Vagina (tissue), 2 donors: ENCODE results near the gene GMPPB. TPM values are rescaled to one million over a fixed set of nuclear protein-coding genes. Genes with fewer than 3 reads are reported as not detected.

ENCODE experiments used
- DNase-seq, 2 donors: peaks; one replicate each; pipeline ENCODE4 v3.0.0-alpha.2; 2017; ENCODE audit errors: extremely low spot score in 2 of 2
- H3K27ac ChIP-seq: fragments of 200-600 bp; sonication (generic); one replicate; pipeline ENCODE4 v1.5.1; 2019
- H3K27me3 ChIP-seq: fragments of 200-600 bp; sonication (generic); one replicate; pipeline ENCODE4 v1.5.1; 2019
- H3K36me3 ChIP-seq, 2 donors: fragments of 200-600 bp; sonication (generic); one replicate each; pipeline ENCODE4 v1.5.1; 2017 to 2019
- H3K4me1 ChIP-seq: fragments of 200-600 bp; sonication (generic); one replicate; pipeline ENCODE4 v1.5.1; 2019
- H3K4me3 ChIP-seq, 2 donors: fragments of 200-600 bp; sonication (generic); 1 replicate in 1 of 2; 2 replicates in 1 of 2; pipeline ENCODE4 v1.5.1; 2016 to 2019
- H3K9me3 ChIP-seq: fragments of 200-600 bp; sonication (generic); one replicate; pipeline ENCODE4 v1.5.1; 2019
- POLR2A ChIP-seq, 2 donors: fragments of 450-650 bp; IDR thresholded peaks; one replicate each; pipeline ENCODE4 v1.6.1; 2017; ENCODE audit warnings: antibody characterized with exemption in 2 of 2, mild to moderate bottlenecking in 2 of 2, moderate library complexity in 2 of 2
- POLR2AphosphoS5 ChIP-seq, 2 donors: sonication (generic); formaldehyde crosslinking; IDR thresholded peaks; one replicate each; pipeline ENCODE4 v1.9.0; 2017; ENCODE audit warnings: antibody characterized with exemption in 2 of 2, mild to moderate bottlenecking in 2 of 2, low read depth in 1 of 2; ENCODE audit not compliant: insufficient read depth in 1 of 2
- intact Hi-C: fragments of 100-400 bp; cut with DNase I; formaldehyde crosslinking; loops from one replicate; pipeline ENCODE4 v1.15.1; 2023
- total RNA-seq: library from RNA; depleted of rRNA; stranded (reverse); fragments of >200 nt; gene quantifications from one replicate; pipeline ENCODE4 v1.2.3, GENCODE V29; 2016
- TF ChIP-seq, protein P1 (sequence below), 3 experiments: fragments of 450-650 bp in 2 of 3; fragments of 200-600 bp in 1 of 3; sonication (generic) in 1 of 3; IDR thresholded peaks; one replicate each; pipeline ENCODE4 v1.5.1; 2017 to 2019; ENCODE audit warnings: antibody characterized with exemption in 3 of 3, mild to moderate bottlenecking in 2 of 3, moderate library complexity in 2 of 3

GMPPB gene
- total RNA-seq, 1 donor from 2014 or later: 19.9 TPM

DNA sequence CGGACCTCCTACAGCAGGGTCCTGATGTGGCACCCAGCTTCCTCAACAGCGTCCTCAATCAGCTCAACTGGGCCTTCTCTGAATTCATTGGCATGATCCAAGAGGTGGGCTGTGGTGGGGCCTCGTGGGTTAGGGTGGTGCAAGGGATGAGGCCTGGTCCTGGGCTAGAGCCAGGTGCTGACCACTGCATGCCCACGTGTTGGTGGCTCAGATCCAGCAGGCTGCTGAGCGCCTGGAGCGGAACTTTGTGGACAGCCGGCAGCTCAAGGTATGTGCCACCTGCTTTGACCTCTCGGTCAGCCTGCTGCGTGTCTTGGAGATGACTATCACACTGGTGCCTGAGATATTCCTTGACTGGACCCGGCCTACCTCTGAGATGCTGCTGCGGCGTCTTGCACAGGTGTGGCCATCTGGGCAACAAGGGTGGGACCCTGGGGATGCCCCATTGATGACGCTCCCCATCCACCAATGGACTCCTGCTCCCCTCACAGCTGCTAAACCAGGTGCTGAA, 8.1 kb downstream of the GMPPB start:
- TF ChIP-seq, protein P1, sequence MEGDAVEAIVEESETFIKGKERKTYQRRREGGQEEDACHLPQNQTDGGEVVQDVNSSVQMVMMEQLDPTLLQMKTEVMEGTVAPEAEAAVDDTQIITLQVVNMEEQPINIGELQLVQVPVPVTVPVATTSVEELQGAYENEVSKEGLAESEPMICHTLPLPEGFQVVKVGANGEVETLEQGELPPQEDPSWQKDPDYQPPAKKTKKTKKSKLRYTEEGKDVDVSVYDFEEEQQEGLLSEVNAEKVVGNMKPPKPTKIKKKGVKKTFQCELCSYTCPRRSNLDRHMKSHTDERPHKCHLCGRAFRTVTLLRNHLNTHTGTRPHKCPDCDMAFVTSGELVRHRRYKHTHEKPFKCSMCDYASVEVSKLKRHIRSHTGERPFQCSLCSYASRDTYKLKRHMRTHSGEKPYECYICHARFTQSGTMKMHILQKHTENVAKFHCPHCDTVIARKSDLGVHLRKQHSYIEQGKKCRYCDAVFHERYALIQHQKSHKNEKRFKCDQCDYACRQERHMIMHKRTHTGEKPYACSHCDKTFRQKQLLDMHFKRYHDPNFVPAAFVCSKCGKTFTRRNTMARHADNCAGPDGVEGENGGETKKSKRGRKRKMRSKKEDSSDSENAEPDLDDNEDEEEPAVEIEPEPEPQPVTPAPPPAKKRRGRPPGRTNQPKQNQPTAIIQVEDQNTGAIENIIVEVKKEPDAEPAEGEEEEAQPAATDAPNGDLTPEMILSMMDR (IDR thresholded peaks at IDR 0.05): no peak
- TF ChIP-seq POLR2A (IDR thresholded peaks at IDR 0.05): no peak
- Histone ChIP-seq H3K9me3 (no peaks in the 10 kb centered on the region), H3K36me3 (peaks cover 0 to 8% of the 10 kb centered on the region in 2 donors), H3K27me3 (no peaks in the 10 kb centered on the region), H3K27ac (no peak overlapping the region), H3K4me1 (peaks cover 20% of the 10 kb centered on the region), H3K4me3 (no peak overlapping the region)
- intact Hi-C loops: no loop called here
- DNase-seq: no peak

DNA sequence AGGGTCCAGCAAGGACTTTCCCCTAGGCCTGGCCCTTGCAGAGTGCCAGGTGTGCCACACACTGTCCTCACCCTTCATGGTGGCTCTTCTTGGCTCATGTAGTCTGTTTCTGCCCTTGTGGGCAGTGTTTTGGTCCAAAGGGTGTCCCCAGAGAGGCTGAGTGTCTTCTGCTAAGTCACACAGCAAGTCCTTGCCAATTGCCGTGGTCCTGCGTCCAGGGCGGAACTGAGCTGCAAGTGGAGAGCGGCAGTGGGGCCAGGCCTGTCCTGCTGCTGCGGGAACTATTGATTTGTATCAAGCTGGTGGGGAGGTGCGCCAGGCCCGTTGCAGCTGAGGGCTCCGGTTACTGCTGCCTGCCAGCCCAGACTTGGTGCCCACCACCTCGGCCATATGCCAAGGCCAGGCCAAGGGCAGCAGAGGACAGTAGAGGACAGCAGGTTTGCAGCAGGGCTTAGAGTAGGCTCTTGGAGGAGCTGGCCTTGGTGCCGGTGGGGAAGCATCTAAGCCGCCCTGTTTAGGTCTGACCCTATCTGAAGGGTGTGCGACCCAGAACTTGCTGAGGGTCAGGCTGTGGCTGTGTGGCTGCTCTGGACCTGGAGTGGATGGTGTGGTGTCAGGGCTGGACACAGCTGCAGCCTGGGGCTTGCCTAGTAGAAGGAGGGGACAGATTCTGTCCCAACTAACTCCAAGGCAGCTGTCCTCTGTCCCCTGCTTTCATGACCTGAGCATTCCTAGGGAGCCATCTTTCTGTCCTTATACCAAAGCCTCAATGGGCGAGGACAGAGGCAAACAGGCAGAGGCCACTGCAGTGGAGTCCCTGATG, 8.8 kb downstream of the GMPPB start:
- peaks cover 0 to 7% of the 10 kb centered on the region in 2 donors for H3K36me3 ChIP-seq
- no peak overlapping the region for H3K27ac ChIP-seq
- no peak for DNase-seq
- no peaks in the 10 kb centered on the region for H3K27me3 ChIP-seq
- no peaks in the 10 kb centered on the region for H3K9me3 ChIP-seq
- TF ChIP-seq, protein P1 (IDR thresholded peaks at IDR 0.05): no peak
- TF ChIP-seq POLR2AphosphoS5 (IDR thresholded peaks at IDR 0.05; ENCODE audit: insufficient read depth in 1 of 2, low read depth in 1 of 2) (no peak), POLR2A (IDR thresholded peaks at IDR 0.05) (no peak)
- H3K4me1 ChIP-seq: peaks cover 15% of the 10 kb centered on the region
- no peak overlapping the region for H3K4me3 ChIP-seq
- intact Hi-C loops: no loop called here

DNA sequence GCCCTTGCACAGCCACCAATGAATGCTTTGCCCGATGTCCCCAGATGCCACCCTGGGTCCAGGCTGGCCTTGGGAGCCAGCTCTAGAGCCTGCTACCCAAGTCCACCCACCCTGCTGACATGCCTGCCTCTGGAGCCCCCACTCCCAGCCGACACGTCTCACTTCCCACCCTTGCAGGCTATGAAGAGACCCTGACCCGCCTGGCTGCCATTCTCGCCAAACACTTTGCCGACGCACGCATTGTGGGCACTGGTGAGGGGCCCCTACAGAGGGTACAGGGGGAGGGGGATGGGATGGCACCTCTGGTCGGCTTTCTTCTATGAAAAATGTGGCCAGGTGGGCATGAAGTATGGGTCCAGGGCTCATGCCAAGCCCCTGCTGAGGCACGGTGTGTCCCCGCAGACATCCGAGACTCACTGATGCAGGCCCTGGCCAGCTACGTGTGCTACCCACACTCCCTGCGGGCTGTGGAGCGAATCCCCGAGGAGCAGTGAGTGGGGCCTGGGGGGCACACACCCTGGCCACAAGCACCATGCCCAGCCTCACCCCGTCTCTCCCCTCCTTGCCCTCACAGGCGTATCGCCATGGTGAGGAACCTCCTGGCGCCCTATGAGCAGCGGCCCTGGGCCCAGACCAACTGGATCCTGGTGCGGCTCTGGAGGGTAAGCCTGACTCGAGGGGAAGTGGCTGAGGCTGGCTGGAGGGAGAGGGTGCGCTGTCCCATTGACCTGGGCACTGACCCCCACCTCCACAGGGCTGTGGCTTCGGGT, 10.2 kb downstream of the GMPPB start:
- Histone ChIP-seq H3K4me1 (peaks cover 6% of the 10 kb centered on the region), H3K27me3 (no peaks in the 10 kb centered on the region), H3K36me3 (peaks cover 0 to 7% of the 10 kb centered on the region in 2 donors), H3K4me3 (no peak overlapping the region), H3K27ac (no peak overlapping the region), H3K9me3 (no peaks in the 10 kb centered on the region)
- intact Hi-C loops: no loop called here
- peak in 1 of 2 donors; percentile 14 for TF ChIP-seq POLR2AphosphoS5 (IDR thresholded peaks at IDR 0.05; ENCODE audit: insufficient read depth in 1 of 2, low read depth in 1 of 2)
- TF ChIP-seq POLR2A (IDR thresholded peaks at IDR 0.05): no peak
- no peak for DNase-seq

DNA sequence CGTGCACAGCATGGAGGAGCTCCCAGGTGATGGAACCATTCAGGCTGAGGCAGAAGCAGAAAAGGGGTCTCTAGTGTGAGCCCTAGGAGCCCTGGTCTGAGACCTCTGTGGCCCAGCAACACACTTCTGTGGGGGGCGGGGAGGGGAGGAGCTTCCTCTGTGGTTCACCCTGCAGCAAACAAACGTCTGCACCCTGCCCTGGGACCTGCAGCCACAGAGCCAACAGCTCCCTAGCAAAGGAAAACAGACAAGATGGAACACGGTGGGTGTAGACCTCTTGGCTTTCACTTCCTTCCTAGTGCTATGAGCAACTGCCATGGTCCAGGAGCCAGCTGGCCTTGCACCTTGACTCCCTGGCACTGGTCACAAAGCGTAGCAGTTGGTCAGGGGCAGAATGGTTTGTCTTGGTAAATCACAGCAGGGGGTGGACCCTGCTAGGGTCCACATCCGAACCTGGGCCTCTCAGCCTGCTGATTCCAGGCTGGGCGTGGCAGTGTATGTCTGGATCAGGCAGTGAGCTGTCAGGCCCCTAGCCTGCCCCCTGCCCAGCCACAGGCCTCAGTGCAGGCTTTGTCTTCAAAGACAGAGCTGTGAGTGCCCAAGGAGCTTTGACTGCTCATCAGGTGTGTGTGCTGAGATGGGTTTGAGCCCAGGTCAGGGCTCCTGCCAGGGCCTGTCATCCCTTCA, 11.0 kb downstream of the GMPPB start:
- no peaks in the 10 kb centered on the region for H3K27me3 ChIP-seq
- TF ChIP-seq, protein P1 (IDR thresholded peaks at IDR 0.05): no peak
- TF ChIP-seq POLR2A (IDR thresholded peaks at IDR 0.05) (no peak), POLR2AphosphoS5 (IDR thresholded peaks at IDR 0.05; ENCODE audit: insufficient read depth in 1 of 2, low read depth in 1 of 2) (no peak)
- no peak overlapping the region for H3K4me3 ChIP-seq
- H3K4me1 ChIP-seq: no peaks in the 10 kb centered on the region
- no peaks in the 10 kb centered on the region for H3K9me3 ChIP-seq
- intact Hi-C loops: no loop called here
- H3K36me3 ChIP-seq: peaks cover 0 to 7% of the 10 kb centered on the region in 2 donors
- DNase-seq: no peak
- H3K27ac ChIP-seq: no peak overlapping the region

DNA sequence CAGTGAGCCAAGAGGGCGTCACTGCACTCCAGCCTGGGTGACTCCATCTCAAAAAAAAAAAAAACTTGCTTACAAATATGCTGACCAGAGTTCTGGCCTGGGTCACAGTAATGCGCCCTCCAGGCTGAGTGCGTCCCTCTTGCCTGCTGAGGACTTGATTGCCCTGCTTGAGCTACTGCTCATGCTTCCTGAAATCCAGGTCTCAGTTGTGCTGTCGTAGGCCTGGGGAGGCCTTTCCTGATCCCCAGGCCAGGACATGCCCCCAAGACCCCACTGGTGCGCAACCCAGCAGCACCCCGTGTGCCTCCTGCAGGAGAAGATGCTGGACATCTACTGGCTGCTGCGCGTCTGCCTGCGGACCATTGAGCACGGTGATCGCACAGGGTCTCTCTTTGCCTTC, 11.6 kb downstream of the GMPPB start:
- Histone ChIP-seq H3K27ac (no peak overlapping the region), H3K4me3 (no peak overlapping the region), H3K27me3 (no peaks in the 10 kb centered on the region), H3K36me3 (peaks cover 0 to 7% of the 10 kb centered on the region in 2 donors), H3K9me3 (no peaks in the 10 kb centered on the region), H3K4me1 (no peaks in the 10 kb centered on the region)
- DNase-seq: no peak
- intact Hi-C loops: no loop called here
- TF ChIP-seq, protein P1 (IDR thresholded peaks at IDR 0.05): no peak
- TF ChIP-seq POLR2AphosphoS5 (IDR thresholded peaks at IDR 0.05; ENCODE audit: insufficient read depth in 1 of 2, low read depth in 1 of 2) (no peak), POLR2A (IDR thresholded peaks at IDR 0.05) (no peak)
